Natural killer cell treated with Interleukin-12 subunit alpha and Interleukin-12 subunit beta and Interleukin-15 and Interleukin-18, amount 100 ng/mL, for 72 hours (primary cell): ENCODE data around the gene CD58. TPM values are rescaled to one million over a fixed set of nuclear protein-coding genes. Genes with fewer than 3 reads are reported as not detected.

Source experiments
- ATAC-seq, 2 donors: fragments of 150-1000 bp; cut with Tn5 transposase in 1 of 2; sonication (Bioruptor Pico), chemical (Tn5 transposase) in 1 of 2; 2 replicates each; pipeline ENCODE4 v1.10.0; 2021
- DNase-seq: peaks from one replicate; pipeline ENCODE4 v3.0.0; 2022; ENCODE audit warnings: low spot score
- H3K27ac Mint-ChIP-seq, 2 donors: 1 replicate in 1 of 2; 2 replicates in 1 of 2; pipeline ENCODE4 v1.8.0; 2022; ENCODE audit warnings: mixed read lengths in 2 of 2, mild to moderate bottlenecking in 1 of 2, moderate library complexity in 1 of 2
- H3K27me3 Mint-ChIP-seq, 2 donors: 1 replicate in 1 of 2; 2 replicates in 1 of 2; pipeline ENCODE4 v1.8.0; 2022; ENCODE audit warnings: mixed read lengths in 2 of 2
- H3K36me3 Mint-ChIP-seq: one replicate; pipeline ENCODE4 v1.8.0; 2022; ENCODE audit warnings: mixed read lengths
- H3K4me1 Mint-ChIP-seq, 2 donors: 1 replicate in 1 of 2; 2 replicates in 1 of 2; pipeline ENCODE4 v1.8.0; 2022; ENCODE audit warnings: low read depth in 2 of 2, mixed read lengths in 2 of 2, mild to moderate bottlenecking in 1 of 2
- H3K4me3 Mint-ChIP-seq: one replicate; pipeline ENCODE4 v1.8.0; 2022; ENCODE audit warnings: mixed read lengths
- H3K9me3 Mint-ChIP-seq: 2 replicates; pipeline ENCODE4 v1.8.0; 2022; ENCODE audit warnings: mixed read lengths
- total RNA-seq, 2 donors: library from RNA; stranded (reverse); gene quantifications; one replicate each; pipeline ENCODE4 v1.2.3, GENCODE V29; 2022

Gene CD58
- total RNA-seq, 2 donors from 2014 or later = 40.1 to 52.7 TPM

DNA sequence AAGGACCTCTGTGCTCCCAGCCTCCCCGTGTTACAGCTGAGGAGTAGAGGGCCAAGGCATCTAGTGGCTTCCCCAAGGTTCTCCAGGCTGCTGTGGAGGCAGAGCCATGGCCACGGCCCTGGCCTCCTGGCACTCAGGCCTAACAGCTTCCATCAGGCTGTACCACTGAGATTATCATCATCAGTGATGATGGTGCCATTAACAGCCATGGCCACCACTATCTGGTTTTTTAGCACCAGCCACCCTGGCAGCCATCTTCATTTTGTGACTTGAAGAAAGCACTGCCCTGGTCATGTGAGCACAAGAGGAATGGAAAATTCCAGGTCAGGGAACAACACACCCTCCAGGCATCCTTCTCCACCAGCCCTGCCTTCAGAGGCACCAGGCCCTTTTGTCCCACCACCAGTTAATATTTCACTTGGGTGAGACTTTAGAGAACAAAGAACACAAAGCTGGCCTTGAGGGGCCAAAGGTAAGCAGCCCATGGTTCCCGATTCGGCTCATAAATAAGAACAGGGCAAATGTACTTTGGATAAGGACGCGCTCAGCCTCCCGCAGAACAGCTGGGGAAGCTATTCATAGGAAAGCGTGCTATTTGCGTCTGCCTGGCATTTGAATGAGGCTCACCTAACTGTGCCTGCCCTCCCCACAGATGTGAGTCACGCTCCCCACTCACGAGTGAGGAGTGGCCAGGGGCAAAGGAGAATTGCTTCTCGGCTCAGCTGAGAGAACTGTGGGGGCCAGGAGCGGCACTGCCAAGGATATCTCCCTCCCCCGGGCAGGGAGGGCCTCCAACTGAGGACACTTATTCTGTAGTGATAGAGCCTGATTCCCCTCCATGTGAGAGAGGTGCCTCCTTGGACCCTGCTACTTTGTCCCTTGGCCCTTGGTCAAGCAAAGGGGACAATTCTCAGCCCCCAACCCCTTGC is 95.6 kb downstream of the CD58 start:
- DNase-seq (no peak), ATAC-seq (no peak)
- H3K4me3 Mint-ChIP-seq = no peak overlapping the region
- H3K36me3 Mint-ChIP-seq = no peaks in the 10 kb centered on the region
- H3K4me1 Mint-ChIP-seq = peaks cover 12 to 13% of the 10 kb centered on the region in 2 donors
- no peak overlapping the region for H3K27ac Mint-ChIP-seq
- H3K27me3 Mint-ChIP-seq = peaks cover 0 to 5% of the 10 kb centered on the region in 2 donors
- no peaks in the 10 kb centered on the region for H3K9me3 Mint-ChIP-seq

DNA sequence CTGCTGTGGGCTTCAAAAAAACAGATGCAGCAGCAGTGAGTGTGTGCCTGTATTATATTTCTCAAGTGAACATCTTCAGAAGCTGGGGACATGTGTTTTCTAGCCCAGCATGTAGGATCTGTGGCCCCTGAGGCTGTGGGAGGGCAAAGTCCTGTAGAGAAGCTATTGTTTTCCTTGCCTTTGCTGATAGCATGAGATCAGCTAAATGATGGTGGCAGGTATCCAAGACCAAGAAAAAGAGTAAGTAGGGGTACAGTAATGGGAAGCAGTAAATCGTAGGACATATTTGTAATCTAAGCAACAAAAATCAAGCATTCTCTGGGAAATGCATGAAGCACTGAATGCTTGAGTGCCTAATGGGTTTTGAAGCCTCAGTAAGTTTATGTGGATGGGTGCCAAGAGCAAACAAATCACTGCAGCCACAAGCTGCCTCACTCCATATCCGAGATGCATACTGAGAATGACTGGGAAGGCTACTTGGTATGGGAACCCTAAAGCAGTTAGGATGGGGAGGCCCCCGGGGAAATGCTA is 98.3 kb downstream of the CD58 start:
- DNase-seq (no peak), ATAC-seq (no peak)
- Mint-ChIP-seq H3K27ac (no peak overlapping the region), H3K36me3 (no peaks in the 10 kb centered on the region), H3K4me3 (no peak overlapping the region), H3K4me1 (no peaks in the 10 kb centered on the region), H3K27me3 (peaks cover 0 to 5% of the 10 kb centered on the region in 2 donors), H3K9me3 (no peaks in the 10 kb centered on the region)

- H3K27ac Mint-ChIP-seq = no peak overlapping the region
- no peaks in the 10 kb centered on the region for H3K4me1 Mint-ChIP-seq
- H3K9me3 Mint-ChIP-seq = no peaks in the 10 kb centered on the region
- H3K4me3 Mint-ChIP-seq = no peak overlapping the region
- peaks cover 8 to 9% of the 10 kb centered on the region in 2 donors for H3K27me3 Mint-ChIP-seq
- ATAC-seq (no peak), DNase-seq (no peak)
- no peaks in the 10 kb centered on the region for H3K36me3 Mint-ChIP-seq
These were observed 99.6 kb downstream of the CD58 start for GRCh38 chr1:116471241-116471640.

DNA sequence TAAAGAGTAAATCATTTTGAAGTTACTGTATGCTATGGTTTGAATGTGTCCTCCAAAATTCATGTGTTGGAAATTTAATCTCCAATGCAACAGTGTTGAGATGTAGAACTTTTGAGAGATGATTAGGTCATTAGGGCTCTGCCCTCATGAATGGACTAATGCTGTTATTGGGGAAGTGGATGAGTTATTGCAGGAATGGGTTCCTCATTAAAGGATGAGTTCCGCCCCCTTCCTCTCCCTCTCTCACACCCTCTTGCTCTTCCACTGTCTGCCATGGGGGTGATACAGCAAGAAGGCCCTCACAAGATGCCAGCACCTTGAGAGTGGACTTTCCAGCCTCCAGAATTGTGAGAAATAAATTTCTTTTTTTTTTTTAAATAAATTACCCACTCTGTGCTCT is 100.2 kb downstream of the CD58 start:
- Mint-ChIP-seq H3K27ac (no peak overlapping the region), H3K4me3 (no peak overlapping the region), H3K27me3 (peaks cover 9 to 12% of the 10 kb centered on the region in 2 donors), H3K9me3 (no peaks in the 10 kb centered on the region), H3K4me1 (no peaks in the 10 kb centered on the region), H3K36me3 (no peaks in the 10 kb centered on the region)
- no peak for DNase-seq
- no peak for ATAC-seq

- no peaks in the 10 kb centered on the region for H3K4me1 Mint-ChIP-seq
- no peak overlapping the region for H3K27ac Mint-ChIP-seq
These were observed 103.8 kb downstream of the CD58 start for GRCh38 chr1:116466810-116467557.

DNA sequence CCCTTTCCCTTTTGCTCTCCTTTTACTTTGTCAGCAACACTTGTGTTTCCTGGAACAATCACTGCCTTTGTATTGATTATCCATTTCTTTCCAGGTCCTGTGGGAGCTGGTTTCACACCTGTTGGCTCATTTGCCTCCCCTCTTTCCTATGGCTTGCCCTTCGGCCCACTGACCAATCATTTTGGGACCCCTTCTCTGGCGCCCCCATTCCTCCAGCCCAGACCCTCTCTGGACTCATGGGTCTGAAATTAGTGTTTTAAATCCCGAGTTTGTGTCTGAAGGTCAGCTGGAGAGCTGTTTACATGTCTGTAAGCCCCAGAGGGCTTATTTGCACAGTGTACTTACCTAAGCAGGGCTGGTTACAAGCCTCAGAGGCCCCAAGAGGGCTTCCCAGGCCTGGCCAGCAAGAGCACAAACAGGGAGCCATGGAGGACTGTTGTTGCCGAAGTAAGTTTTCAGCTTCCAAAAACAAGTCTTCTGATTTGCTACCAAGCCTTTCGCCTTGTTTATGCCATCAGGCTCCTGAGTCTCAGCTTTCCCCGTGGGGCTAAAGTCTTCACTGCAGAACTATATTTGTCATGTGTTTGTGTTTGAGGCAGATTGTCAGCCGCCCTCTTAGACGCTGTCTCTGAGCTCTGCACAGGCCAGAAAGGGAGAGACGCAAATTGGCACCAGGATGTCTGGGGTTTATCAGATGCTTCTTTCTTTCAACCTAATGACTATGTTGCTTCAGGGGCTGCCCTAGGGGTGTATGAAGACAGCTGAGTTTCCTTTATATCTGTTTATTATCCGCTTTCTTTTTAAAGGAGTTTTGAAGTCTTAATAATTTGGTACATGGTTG is 104.8 kb downstream of the CD58 start:
- Mint-ChIP-seq H3K4me1 (no peaks in the 10 kb centered on the region), H3K9me3 (no peaks in the 10 kb centered on the region), H3K36me3 (no peaks in the 10 kb centered on the region), H3K27me3 (peaks cover 8 to 15% of the 10 kb centered on the region in 2 donors), H3K27ac (no peak overlapping the region), H3K4me3 (no peak overlapping the region)
- ATAC-seq (no peak), DNase-seq (no peak)

More at GRCh38 chr1:116466810-116467557, 103.8 kb downstream of the CD58 start:
- H3K36me3 Mint-ChIP-seq = no peaks in the 10 kb centered on the region
- peaks cover 13 to 15% of the 10 kb centered on the region in 2 donors for H3K27me3 Mint-ChIP-seq
- H3K9me3 Mint-ChIP-seq = no peaks in the 10 kb centered on the region
- no peak for ATAC-seq
- no peak for DNase-seq
- no peak overlapping the region for H3K4me3 Mint-ChIP-seq

- no peak overlapping the region for H3K4me3 Mint-ChIP-seq
- H3K27ac Mint-ChIP-seq = no peak overlapping the region
- DNase-seq = no peak
- ATAC-seq = no peak
- H3K9me3 Mint-ChIP-seq = no peaks in the 10 kb centered on the region
- no peaks in the 10 kb centered on the region for H3K4me1 Mint-ChIP-seq
- H3K27me3 Mint-ChIP-seq = peaks cover 8 to 15% of the 10 kb centered on the region in 2 donors
- no peaks in the 10 kb centered on the region for H3K36me3 Mint-ChIP-seq
These were observed 105.4 kb downstream of the CD58 start for GRCh38 chr1:116465477-116465844.

Other genes with a start within 250 kb of the CD58 start
- 100 to 1,000 TPM; 208 to 285 TPM for gene ATP1A1, start 197.8 kb downstream of the CD58 start, total RNA-seq
- gene IGSF3, start 96.7 kb upstream of the CD58 start, total RNA-seq = under 1 TPM; 0.24 to 0.36 TPM
- 100 to 1,000 TPM in 1 of 2 donors, 10 to 100 TPM in 1; 71.4 to 140 TPM for gene CD2, start 183.4 kb upstream of the CD58 start, total RNA-seq